IMR-90 (cell line): ENCODE measurements around the gene SLC17A6. TPM values are rescaled to one million over a fixed set of nuclear protein-coding genes. Genes with fewer than 3 reads are reported as not detected.

Source experiments
- ATAC-seq: fragments of 200-7000 bp; cut with Tn5 transposase; 2 replicates; pipeline ENCODE4 v1.9.1; 2020; ENCODE audit warnings: low read depth, mild to moderate bottlenecking, moderate library complexity
- BruUV-seq: library from RNA; stranded (reverse); fragments of 400-500 nt; replicated peaks from 2 replicates; lab custom pipeline; 2021; lab: Mats Ljungman, UMichigan
- CTCF ChIA-PET: fragments of 300-600 bp; formaldehyde crosslinking; extraction: SDS; loops from one replicate; lab custom pipeline; 2021; ENCODE audit warnings: antibody characterized with exemption; lab: Yijun Ruan, JAX
- POLR2A ChIA-PET: fragments of 300-600 bp; sonication (Branson Sonifier 250); formaldehyde crosslinking; loops from one replicate; lab custom pipeline; 2022; ENCODE audit warnings: antibody characterized with exemption; ENCODE audit not compliant: unreplicated experiment; lab: Charles Lee
- DNase-seq: peaks from one replicate; pipeline ENCODE4 v3.0.0; 2013
- H2AFZ ChIP-seq: replicated peaks from 2 replicates; pipeline ENCODE3; 2013; ENCODE audit warnings: low read length, mild to moderate bottlenecking; ENCODE audit not compliant: poor library complexity
- H2AK5ac ChIP-seq: 2 replicates; pipeline ENCODE4 v1.6.1; 2013; ENCODE audit warnings: low read depth, low read length, inconsistent platforms
- H2AK9ac ChIP-seq: replicated peaks from 2 replicates; pipeline ENCODE3; 2013; ENCODE audit warnings: mild to moderate bottlenecking, low read depth, low read length, moderate library complexity; ENCODE audit not compliant: poor library complexity
- H2BK120ac ChIP-seq: 2 replicates; pipeline ENCODE4 v1.6.1; 2013; ENCODE audit warnings: low read depth, low read length, inconsistent platforms
- H2BK15ac ChIP-seq: 3 replicates; pipeline ENCODE4 v1.6.1; 2013; ENCODE audit warnings: low read depth, low read length, inconsistent platforms
- H2BK20ac ChIP-seq: 2 replicates; pipeline ENCODE4 v1.6.1; 2013; ENCODE audit warnings: low read depth, mild to moderate bottlenecking, inconsistent platforms, low read length, moderate library complexity
- H2BK5ac ChIP-seq: 2 replicates; pipeline ENCODE4 v1.6.1; 2013; ENCODE audit warnings: mild to moderate bottlenecking, low read depth, low read length, inconsistent platforms; ENCODE audit not compliant: poor library complexity, severe bottlenecking
- H3K14ac ChIP-seq: replicated peaks from 2 replicates; pipeline ENCODE4 v1.6.1; 2013; ENCODE audit warnings: low read depth, low read length, inconsistent platforms
- H3K18ac ChIP-seq: 2 replicates; pipeline ENCODE4 v1.6.1; 2013; ENCODE audit warnings: low read depth, low read length, control low read depth
- H3K23ac ChIP-seq: 2 replicates; pipeline ENCODE4 v1.6.1; 2013; ENCODE audit warnings: low read depth, low read length, inconsistent platforms
- H3K27ac ChIP-seq: 2 replicates; pipeline ENCODE4 v1.5.1; 2013; ENCODE audit warnings: mild to moderate bottlenecking, control low read depth, low read length; ENCODE audit not compliant: insufficient read depth
- H3K27me3 ChIP-seq: 2 replicates; pipeline ENCODE4 v1.6.1; 2013; ENCODE audit warnings: low read length; ENCODE audit not compliant: control insufficient read depth, insufficient read depth
- H3K36me3 ChIP-seq: 2 replicates; pipeline ENCODE4 v1.6.1; 2013; ENCODE audit warnings: low read length, mixed read lengths; ENCODE audit not compliant: control insufficient read depth, insufficient read depth
- H3K4ac ChIP-seq: 2 replicates; pipeline ENCODE4 v1.6.1; 2013; ENCODE audit warnings: low read depth, low read length, inconsistent platforms
- H3K4me1 ChIP-seq: 2 replicates; pipeline ENCODE4 v1.6.1; 2013; ENCODE audit warnings: low read length, mixed read lengths; ENCODE audit not compliant: control insufficient read depth, insufficient read depth
- H3K4me2 ChIP-seq: 2 replicates; pipeline ENCODE4 v1.6.1; 2013; ENCODE audit warnings: low read depth, mild to moderate bottlenecking, control low read depth, low read length, moderate library complexity
- H3K4me3 ChIP-seq: 2 replicates; pipeline ENCODE4 v1.5.1; 2013; ENCODE audit warnings: low read depth, mild to moderate bottlenecking, control low read depth, low read length, moderate library complexity; ENCODE audit not compliant: insufficient read depth
- H3K56ac ChIP-seq: 2 replicates; pipeline ENCODE4 v1.6.1; 2013; ENCODE audit warnings: low read length, inconsistent platforms; ENCODE audit not compliant: insufficient read depth; ENCODE audit errors: extremely low read depth
- H3K79me1 ChIP-seq, 2 experiments: 2 replicates each; pipeline ENCODE4 v1.6.1; 2013; ENCODE audit warnings: low read length in 2 of 2, inconsistent platforms in 1 of 2, low read depth in 1 of 2
- H3K9ac ChIP-seq: 2 replicates; pipeline ENCODE4 v1.6.1; 2013; ENCODE audit warnings: low read depth, low read length, control low read depth
- H3K9me1 ChIP-seq: 2 replicates; pipeline ENCODE4 v1.6.1; 2013; ENCODE audit warnings: low read length, inconsistent platforms; ENCODE audit not compliant: insufficient read depth
- H3K9me3 ChIP-seq: 2 replicates; pipeline ENCODE4 v1.6.1; 2013; ENCODE audit warnings: low read length; ENCODE audit not compliant: control insufficient read depth, insufficient read depth
- H4K20me1 ChIP-seq: 2 replicates; pipeline ENCODE4 v1.6.1; 2013; ENCODE audit warnings: low read length, inconsistent platforms; ENCODE audit not compliant: insufficient read depth
- H4K5ac ChIP-seq: 2 replicates; pipeline ENCODE4 v1.6.1; 2013; ENCODE audit warnings: mild to moderate bottlenecking, low read depth, low read length, control low read depth
- H4K8ac ChIP-seq, 2 experiments: 2 replicates each; pipeline ENCODE4 v1.6.1; 2013; ENCODE audit warnings: low read depth in 2 of 2, low read length in 2 of 2, control low read depth in 1 of 2, inconsistent platforms in 1 of 2
- H4K91ac ChIP-seq: 2 replicates; pipeline ENCODE4 v1.6.1; 2013; ENCODE audit warnings: low read depth, low read length, inconsistent platforms; ENCODE audit not compliant: insufficient read depth
- BHLHE40 ChIP-seq: fragments of 150-350 bp; IDR thresholded peaks from 2 replicates; pipeline ENCODE4 v1.6.1; 2016; ENCODE audit warnings: mild to moderate bottlenecking, low read depth, low read length
- CEBPB ChIP-seq: IDR thresholded peaks from 2 replicates; pipeline ENCODE4 v1.6.1; 2012; ENCODE audit warnings: low read depth, low read length, improper control_type of control experiment
- CHD1 ChIP-seq: IDR thresholded peaks from 2 replicates; pipeline ENCODE4 v1.6.1; 2012; ENCODE audit warnings: low read depth, low read length, improper control_type of control experiment
- CTCF ChIP-seq: conservative IDR thresholded peaks from 2 replicates; pipeline ENCODE4 v1.5.1; 2012; ENCODE audit warnings: mild to moderate bottlenecking, low read depth, low read length, improper control_type of control experiment
- ELK1 ChIP-seq: fragments of 150-350 bp; IDR thresholded peaks from 2 replicates; pipeline ENCODE4 v1.6.1; 2016; ENCODE audit warnings: low read depth, mild to moderate bottlenecking, low read length, moderate library complexity, borderline replicate concordance
- FOS ChIP-seq: fragments of 150-350 bp; IDR thresholded peaks from 2 replicates; pipeline ENCODE4 v1.6.1; 2016; ENCODE audit warnings: low read depth, low read length
- MAFK ChIP-seq: IDR thresholded peaks from 2 replicates; pipeline ENCODE4 v1.6.1; 2012; ENCODE audit warnings: low read depth, low read length, improper control_type of control experiment
- MAZ ChIP-seq: IDR thresholded peaks from 2 replicates; pipeline ENCODE4 v1.6.1; 2012; ENCODE audit warnings: low read depth, mild to moderate bottlenecking, low read length, improper control_type of control experiment, moderate library complexity, borderline replicate concordance
- MXI1 ChIP-seq: IDR thresholded peaks from 2 replicates; pipeline ENCODE4 v1.6.1; 2012; ENCODE audit warnings: low read depth, mild to moderate bottlenecking, low read length, moderate library complexity, borderline replicate concordance
- NFE2L2 ChIP-seq: fragments of 150-350 bp; IDR thresholded peaks from 2 replicates; pipeline ENCODE4 v1.6.1; 2016; ENCODE audit warnings: low read depth, mild to moderate bottlenecking, low read length
- POLR2A ChIP-seq: IDR thresholded peaks from 2 replicates; pipeline ENCODE4 v1.6.1; 2012; ENCODE audit warnings: mild to moderate bottlenecking, low read depth, low read length
- RAD21 ChIP-seq: IDR thresholded peaks from 2 replicates; pipeline ENCODE4 v1.6.1; 2012; ENCODE audit warnings: low read length, improper control_type of control experiment
- RCOR1 ChIP-seq: IDR thresholded peaks from 2 replicates; pipeline ENCODE4 v1.6.1; 2012; ENCODE audit warnings: mild to moderate bottlenecking, low read length, improper control_type of control experiment; ENCODE audit not compliant: insufficient replicate concordance
- RFX5 ChIP-seq: IDR thresholded peaks from 2 replicates; pipeline ENCODE4 v1.8.0; 2012; ENCODE audit warnings: low read depth, mild to moderate bottlenecking, low read length, moderate library complexity
- SMC3 ChIP-seq: fragments of 150-350 bp; IDR thresholded peaks from 2 replicates; pipeline ENCODE4 v1.6.1; 2016; ENCODE audit warnings: low read depth, mild to moderate bottlenecking, antibody characterized with exemption, low read length, moderate library complexity
- USF2 ChIP-seq: fragments of 150-350 bp; IDR thresholded peaks from 2 replicates; pipeline ENCODE4 v1.6.1; 2017; ENCODE audit warnings: mild to moderate bottlenecking, antibody characterized with exemption, low read length, low read depth
- dilution Hi-C: fragments of 300-500 bp; cut with HindIII; formaldehyde crosslinking; loops from one replicate; pipeline ENCODE4 v1.14.3; 2018; ENCODE audit warnings: low sequenced_read_pairs; ENCODE audit not compliant: unreplicated experiment
- in situ Hi-C: fragments of 300-500 bp; cut with MboI; formaldehyde crosslinking; loops from 3 replicates; pipeline ENCODE4 v1.14.3; 2019; ENCODE audit warnings: low sequenced_read_pairs, inconsistent platforms, mixed read lengths
- intact Hi-C: fragments of 100-400 bp; cut with micrococcal nuclease; formaldehyde crosslinking; loops from 2 replicates; pipeline ENCODE4 v1.10.0; 2022
- polyA plus RNA-seq, 3 experiments: library from polyadenylated mRNA; depleted of rRNA; stranded (reverse); fragments of >200 nt; gene quantifications; 2 replicates each; pipeline ENCODE4 v1.2.3, GENCODE V29; 2012; ENCODE audit warnings: low replicate concordance in 1 of 3
- total RNA-seq: library from RNA; depleted of rRNA; stranded (reverse); fragments of >200 nt; gene quantifications from 2 replicates; pipeline ENCODE4 v1.2.3, GENCODE V29; 2012

Gene SLC17A6
- total and polyA plus RNA-seq, 2 of the 4 experiments (the other 2 are of a cell fraction), result not detected

- Histone ChIP-seq H3K4me2 (no peak overlapping the region), H3K56ac (no peak overlapping the region), H2BK5ac (no peak overlapping the region), H3K27me3 (peaks cover 28% of the 10 kb centered on the region), H2AFZ (no peak overlapping the region), H2BK15ac (no peak overlapping the region), H3K9me3 (no peaks in the 10 kb centered on the region), H2BK20ac (no peak overlapping the region), H3K4me1 (no peaks in the 10 kb centered on the region), H2AK5ac (no peak overlapping the region), H3K4me3 (no peak overlapping the region), H3K4ac (no peak overlapping the region), H2AK9ac (no peak overlapping the region), H3K36me3 (no peaks in the 10 kb centered on the region), H4K5ac (no peak overlapping the region), H4K91ac (no peak overlapping the region), H3K9ac (no peak overlapping the region), H4K8ac (no peak overlapping the region), H4K20me1 (no peaks in the 10 kb centered on the region), H3K14ac (no peak overlapping the region), H2BK120ac (no peak overlapping the region), H3K9me1 (no peaks in the 10 kb centered on the region), H3K23ac (no peak overlapping the region), H3K79me1 (no peaks in the 10 kb centered on the region), H3K27ac (no peak overlapping the region), H3K18ac (no peak overlapping the region)
- intact Hi-C loops, result no loop called here
- no peak for TF ChIP-seq USF2
- TF ChIP-seq FOS, result no peak
- TF ChIP-seq RAD21, result no peak
- no peak for TF ChIP-seq CEBPB
- TF ChIP-seq MXI1, result no peak
- TF ChIP-seq CTCF, result no peak
- TF ChIP-seq SMC3, result no peak
- TF ChIP-seq CHD1, result no peak
- TF ChIP-seq MAZ, result no peak
- TF ChIP-seq MAFK, result no peak
- TF ChIP-seq RCOR1, result no peak
- TF ChIP-seq NFE2L2, result no peak
- no peak for TF ChIP-seq ELK1
- no peak for TF ChIP-seq POLR2A
- no peak for TF ChIP-seq RFX5
- TF ChIP-seq BHLHE40, result no peak
- ATAC-seq (no peak), DNase-seq (no peak)
- ChIA-PET CTCF (no interaction called here), POLR2A (no interaction called here)
- BruUV-seq, result no TSS peak
- in situ Hi-C loops, result no loop called here
- dilution Hi-C loops, result no loop called here
Observed at GRCh38 chr11:22346282-22346681, 8.1 kb downstream of the SLC17A6 start.
